Measurements from ENCODE around the gene TMTC1. TPM values are rescaled to one million over a fixed set of nuclear protein-coding genes. Genes with fewer than 3 reads are reported as not detected.

Gene TMTC1
- total and polyA plus RNA-seq, 2 experiments from 2014 or later, result 6.8 to 14.0 TPM

DNA sequence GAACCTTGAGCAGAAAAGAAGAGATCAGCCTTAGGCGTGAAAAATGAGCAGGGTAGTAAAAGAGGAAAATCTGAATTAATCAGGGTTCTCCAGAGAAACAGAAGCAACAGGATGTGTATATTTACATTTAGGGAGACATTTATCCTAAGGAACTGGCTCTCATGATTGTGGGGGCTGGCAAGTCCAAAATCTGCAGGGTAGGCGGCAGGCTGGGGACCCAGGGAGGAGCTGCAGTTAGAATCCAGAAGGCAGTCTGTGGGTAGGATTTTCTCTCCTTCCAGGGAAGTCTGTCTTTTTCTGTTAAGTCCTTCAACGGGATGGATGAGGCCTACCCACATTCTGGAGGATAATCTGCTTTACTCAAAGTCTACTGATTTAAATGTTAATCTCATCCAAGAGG, 218.8 kb downstream of the TMTC1 start:
- WGBS (ENCODE audit: low lambda C conversion rate, missing lambda C conversion rate), result 93% methylated on average over 3 of the region's 3 CpGs
- Histone ChIP-seq H3K27me3 (no peaks in the 10 kb centered on the region), H3K9me3 (ENCODE audit: low read depth) (no peaks in the 10 kb centered on the region), H3K9me2 (replicated peaks; ENCODE audit: insufficient read depth) (no peaks in the 10 kb centered on the region), H3K4me2 (no peak overlapping the region), H3K79me2 (no peaks in the 10 kb centered on the region), H4K20me1 (ENCODE audit: insufficient read depth, poor library complexity, severe bottlenecking) (no peaks in the 10 kb centered on the region), H3K4me1 (ENCODE audit: insufficient read depth) (no peaks in the 10 kb centered on the region), H3K4me3 (no peak overlapping the region), H3K27ac (no peak overlapping the region), H2AFZ (no peak overlapping the region), H3K36me3 (replicated peaks; ENCODE audit: insufficient read depth, low read depth) (no peaks in the 10 kb centered on the region)
- TF ChIP-seq, protein P1, sequence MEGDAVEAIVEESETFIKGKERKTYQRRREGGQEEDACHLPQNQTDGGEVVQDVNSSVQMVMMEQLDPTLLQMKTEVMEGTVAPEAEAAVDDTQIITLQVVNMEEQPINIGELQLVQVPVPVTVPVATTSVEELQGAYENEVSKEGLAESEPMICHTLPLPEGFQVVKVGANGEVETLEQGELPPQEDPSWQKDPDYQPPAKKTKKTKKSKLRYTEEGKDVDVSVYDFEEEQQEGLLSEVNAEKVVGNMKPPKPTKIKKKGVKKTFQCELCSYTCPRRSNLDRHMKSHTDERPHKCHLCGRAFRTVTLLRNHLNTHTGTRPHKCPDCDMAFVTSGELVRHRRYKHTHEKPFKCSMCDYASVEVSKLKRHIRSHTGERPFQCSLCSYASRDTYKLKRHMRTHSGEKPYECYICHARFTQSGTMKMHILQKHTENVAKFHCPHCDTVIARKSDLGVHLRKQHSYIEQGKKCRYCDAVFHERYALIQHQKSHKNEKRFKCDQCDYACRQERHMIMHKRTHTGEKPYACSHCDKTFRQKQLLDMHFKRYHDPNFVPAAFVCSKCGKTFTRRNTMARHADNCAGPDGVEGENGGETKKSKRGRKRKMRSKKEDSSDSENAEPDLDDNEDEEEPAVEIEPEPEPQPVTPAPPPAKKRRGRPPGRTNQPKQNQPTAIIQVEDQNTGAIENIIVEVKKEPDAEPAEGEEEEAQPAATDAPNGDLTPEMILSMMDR (IDR thresholded peaks at IDR 0.05; ENCODE audit: poor library complexity), result no peak
- TF ChIP-seq EZH2 (IDR thresholded peaks at IDR 0.05; ENCODE audit: borderline replicate concordance), result no peak
- DNase-seq (ENCODE audit: low spot score), result no peak

DNA sequence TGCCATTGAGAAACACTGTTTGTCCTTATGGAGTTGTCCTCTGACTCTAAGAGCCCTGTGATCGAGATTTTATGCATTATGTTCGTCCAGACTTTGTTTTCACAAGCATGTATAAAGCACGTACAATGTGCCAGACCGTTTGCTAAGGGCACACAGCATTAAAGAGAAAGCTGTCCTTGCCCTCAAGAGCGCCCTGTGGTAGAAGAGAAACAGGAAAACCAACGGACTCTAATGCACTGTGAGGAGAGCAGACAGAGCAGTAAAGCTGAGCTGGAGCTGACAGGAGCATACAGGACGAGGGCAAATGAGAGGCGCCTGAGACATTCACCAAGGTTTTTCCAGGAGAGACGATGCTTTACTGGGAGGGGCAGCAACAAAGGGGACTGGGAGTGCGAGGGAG, 220.1 kb downstream of the TMTC1 start:
- no peak overlapping the region for H3K4me2 ChIP-seq
- TF ChIP-seq EZH2 (IDR thresholded peaks at IDR 0.05; ENCODE audit: borderline replicate concordance), result no peak
- no peak for TF ChIP-seq EZH2phosphoT487 (IDR thresholded peaks at IDR 0.05; ENCODE audit: low read depth, severe bottlenecking, unreplicated experiment)
- TF ChIP-seq, protein P1 (IDR thresholded peaks at IDR 0.05; ENCODE audit: poor library complexity), result no peak
- H3K9me3 ChIP-seq (ENCODE audit: low read depth), result no peaks in the 10 kb centered on the region
- H3K36me3 ChIP-seq (replicated peaks; ENCODE audit: insufficient read depth, low read depth), result no peaks in the 10 kb centered on the region
- H3K4me1 ChIP-seq (ENCODE audit: insufficient read depth), result no peaks in the 10 kb centered on the region
- no peak overlapping the region for H2AFZ ChIP-seq
- H3K27ac ChIP-seq, result no peak overlapping the region
- H3K4me3 ChIP-seq, result no peak overlapping the region
- no peaks in the 10 kb centered on the region for H4K20me1 ChIP-seq (ENCODE audit: insufficient read depth, poor library complexity, severe bottlenecking)
- no peaks in the 10 kb centered on the region for H3K9me2 ChIP-seq (replicated peaks; ENCODE audit: insufficient read depth)
- no peaks in the 10 kb centered on the region for H3K79me2 ChIP-seq
- H3K27me3 ChIP-seq, result no peaks in the 10 kb centered on the region
- no peak for DNase-seq (ENCODE audit: low spot score)
- WGBS (ENCODE audit: low lambda C conversion rate, missing lambda C conversion rate), result 65% methylated on average over 10 of the region's 10 CpGs

DNA sequence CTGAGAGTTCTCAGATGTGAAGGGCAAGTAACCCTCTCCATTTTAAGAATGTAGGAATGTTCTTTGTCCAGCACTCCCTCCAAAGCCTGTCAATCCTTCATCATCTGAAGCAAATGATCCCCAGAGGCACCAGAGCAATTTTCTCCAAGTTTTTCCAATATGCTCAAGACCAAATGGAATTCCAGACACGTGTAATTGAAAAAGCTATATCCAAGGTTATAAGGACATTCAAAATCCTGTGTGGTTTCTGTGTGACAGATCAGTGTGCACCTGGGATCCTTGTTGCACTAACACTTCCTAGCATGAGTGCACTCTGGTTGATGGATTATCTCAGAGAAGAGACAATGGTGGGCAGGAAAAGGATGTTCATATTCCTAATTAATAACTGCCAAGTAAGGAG, 220.7 kb downstream of the TMTC1 start:
- Histone ChIP-seq H2AFZ (no peak overlapping the region), H3K4me2 (no peak overlapping the region), H3K9me2 (replicated peaks; ENCODE audit: insufficient read depth) (no peaks in the 10 kb centered on the region), H3K79me2 (no peaks in the 10 kb centered on the region), H3K27me3 (no peaks in the 10 kb centered on the region), H3K4me1 (ENCODE audit: insufficient read depth) (no peaks in the 10 kb centered on the region), H3K4me3 (no peak overlapping the region), H3K27ac (no peak overlapping the region), H3K9me3 (ENCODE audit: low read depth) (no peaks in the 10 kb centered on the region), H3K36me3 (replicated peaks; ENCODE audit: insufficient read depth, low read depth) (no peaks in the 10 kb centered on the region), H4K20me1 (ENCODE audit: insufficient read depth, poor library complexity, severe bottlenecking) (no peaks in the 10 kb centered on the region)
- no peak for DNase-seq (ENCODE audit: low spot score)
- no peak for TF ChIP-seq EZH2phosphoT487 (IDR thresholded peaks at IDR 0.05; ENCODE audit: low read depth, severe bottlenecking, unreplicated experiment)
- no peak for TF ChIP-seq EZH2 (IDR thresholded peaks at IDR 0.05; ENCODE audit: borderline replicate concordance)
- TF ChIP-seq, protein P1 (IDR thresholded peaks at IDR 0.05; ENCODE audit: poor library complexity), result no peak
- WGBS (ENCODE audit: low lambda C conversion rate, missing lambda C conversion rate), result 65% methylated on average over 1 of the region's 1 CpG

Data from hepatocyte (in vitro differentiated cells).